ENCODE data around the gene HES1. TPM values are rescaled to one million over a fixed set of nuclear protein-coding genes. Genes with fewer than 3 reads are reported as not detected.

The HES1 gene
- polyA plus RNA-seq, 1 donor from 2014 or later: 0.25 TPM

- H2AFZ ChIP-seq (ENCODE audit: low read depth, low read length): no peak overlapping the region
- no peaks in the 10 kb centered on the region for H3K9me2 ChIP-seq (ENCODE audit: insufficient read depth, low read length)
- no peaks in the 10 kb centered on the region for H3K36me3 ChIP-seq (ENCODE audit: insufficient read depth, low read length)
- no peaks in the 10 kb centered on the region for H3K79me2 ChIP-seq (replicated peaks; ENCODE audit: insufficient read depth, low read length)
- H3K4me2 ChIP-seq (ENCODE audit: low read length): no peak overlapping the region
- H3F3A ChIP-seq (ENCODE audit: insufficient read depth, low read length, poor library complexity, severe bottlenecking): no peaks in the 10 kb centered on the region
- H3K4me3 ChIP-seq (ENCODE audit: low read length): no peak overlapping the region
- no peak overlapping the region for H3K27ac ChIP-seq (ENCODE audit: low read length)
- H3K9ac ChIP-seq (ENCODE audit: low read length): no peak overlapping the region
- TF ChIP-seq EZH2 (IDR thresholded peaks at IDR 0.05; ENCODE audit: borderline replicate concordance, insufficient read depth, low read length, poor library complexity, severe bottlenecking) (no peak), REST (IDR thresholded peaks at IDR 0.05; ENCODE audit: borderline replicate concordance) (no peak), MXI1 (conservative IDR thresholded peaks at IDR 0.05; ENCODE audit: poor library complexity, severe bottlenecking) (no peak), POLR2AphosphoS5 (IDR thresholded peaks at IDR 0.05) (no peak), RAD21 (conservative IDR thresholded peaks at IDR 0.05) (no peak), EP300 (conservative IDR thresholded peaks at IDR 0.05; ENCODE audit: poor library complexity, severe bottlenecking) (no peak), CTCF (IDR thresholded peaks at IDR 0.05; ENCODE audit: poor library complexity, severe bottlenecking) (no peak), SMC3 (conservative IDR thresholded peaks at IDR 0.05; ENCODE audit: poor library complexity) (no peak), TAF1 (IDR thresholded peaks at IDR 0.05; ENCODE audit: low read depth) (no peak)
- no peaks in the 10 kb centered on the region for H3K27me3 ChIP-seq (ENCODE audit: insufficient read depth, low read depth, low read length)
- no peaks in the 10 kb centered on the region for H3K9me3 ChIP-seq (ENCODE audit: low read length)
- no peaks in the 10 kb centered on the region for H4K20me1 ChIP-seq (ENCODE audit: insufficient read depth)
Measured at GRCh38 chr3:194097141-194097882, 38.6 kb upstream of the HES1 start.

GRCh38 chr3:194098081-194098842 lies 37.7 kb upstream of the HES1 start:
- Histone ChIP-seq H3F3A (ENCODE audit: insufficient read depth, low read length, poor library complexity, severe bottlenecking) (no peaks in the 10 kb centered on the region), H3K36me3 (ENCODE audit: insufficient read depth, low read length) (no peaks in the 10 kb centered on the region), H3K79me2 (replicated peaks; ENCODE audit: insufficient read depth, low read length) (no peaks in the 10 kb centered on the region), H3K9me2 (ENCODE audit: insufficient read depth, low read length) (no peaks in the 10 kb centered on the region), H3K4me2 (ENCODE audit: low read length) (no peak overlapping the region), H3K9ac (ENCODE audit: low read length) (no peak overlapping the region), H4K20me1 (ENCODE audit: insufficient read depth) (no peaks in the 10 kb centered on the region), H2AFZ (ENCODE audit: low read depth, low read length) (no peak overlapping the region), H3K27me3 (ENCODE audit: insufficient read depth, low read depth, low read length) (no peaks in the 10 kb centered on the region), H3K9me3 (ENCODE audit: low read length) (no peaks in the 10 kb centered on the region), H3K4me3 (ENCODE audit: low read length) (no peak overlapping the region), H3K27ac (ENCODE audit: low read length) (no peak overlapping the region)
- TF ChIP-seq EP300 (conservative IDR thresholded peaks at IDR 0.05; ENCODE audit: poor library complexity, severe bottlenecking) (no peak), REST (IDR thresholded peaks at IDR 0.05; ENCODE audit: borderline replicate concordance) (no peak), TAF1 (IDR thresholded peaks at IDR 0.05; ENCODE audit: low read depth) (no peak), CTCF (IDR thresholded peaks at IDR 0.05; ENCODE audit: poor library complexity, severe bottlenecking) (no peak), POLR2AphosphoS5 (IDR thresholded peaks at IDR 0.05) (no peak), SMC3 (conservative IDR thresholded peaks at IDR 0.05; ENCODE audit: poor library complexity) (no peak)

All from neural cell (in vitro differentiated cells).